GM12864 (cell line): Measurements from ENCODE around the gene RCSD1.
A peak's percentile ranks its signal among the peaks of the same experiment; 100 is the strongest.

Source experiments
- DNase-seq: peaks from one replicate; pipeline ENCODE4 v3.0.0-alpha.2; 2011; ENCODE audit warnings: low read depth
- H3K4me3 ChIP-seq: 2 replicates; pipeline ENCODE4 v1.5.1; 2011; ENCODE audit warnings: mild to moderate bottlenecking, low read depth, low read length, control low read depth
- CTCF ChIP-seq: IDR thresholded peaks from 2 replicates; pipeline ENCODE4 v1.5.1; 2011; ENCODE audit warnings: low read depth, mild to moderate bottlenecking, moderate library complexity, low read length, control low read depth, inconsistent platforms; ENCODE audit errors: missing control alignments

Gene RCSD1

DNA sequence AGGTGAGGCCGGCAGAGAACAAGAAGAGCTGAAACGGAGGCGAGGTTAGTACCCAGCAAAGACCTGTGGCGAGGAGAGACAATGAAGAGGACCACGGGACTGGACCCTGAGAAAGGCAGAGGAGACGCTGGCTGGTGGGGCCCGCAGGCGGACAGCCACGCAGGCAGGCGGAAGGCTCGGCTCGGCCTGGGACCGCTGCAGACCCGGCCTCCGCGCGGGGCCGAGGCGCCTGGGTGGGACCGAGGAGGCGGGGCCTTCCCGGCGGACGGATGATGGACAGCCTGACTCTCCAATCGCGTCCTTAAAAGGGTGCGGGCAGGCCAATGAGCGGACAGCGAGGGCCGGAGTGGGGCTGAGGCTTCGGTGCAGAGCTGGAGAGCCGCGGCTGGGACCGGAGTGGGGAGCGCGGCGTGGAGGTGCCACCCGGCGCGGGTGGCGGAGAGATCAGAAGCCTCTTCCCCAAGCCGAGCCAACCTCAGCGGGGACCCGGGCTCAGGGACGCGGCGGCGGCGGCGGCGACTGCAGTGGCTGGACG is 91.7 kb downstream of the RCSD1 start, which contains the start of gene MPZL1:
Gene MPZL1 (plus strand): TSS at position 366 of the 535 bp plus-strand sequence. CDS start 170 bp downstream, outside the sequence.
- no peak for TF ChIP-seq CTCF
- peak within 1 kb of the TSS; percentile 99 for H3K4me3 ChIP-seq
- peak; percentile 85 for DNase-seq

GRCh38 chr1:167722152-167722869 is 92.3 kb downstream of the RCSD1 start:
- TF ChIP-seq CTCF = no peak
- DNase-seq = no peak
- H3K4me3 ChIP-seq = peak overlapping the region; percentile 99

DNA sequence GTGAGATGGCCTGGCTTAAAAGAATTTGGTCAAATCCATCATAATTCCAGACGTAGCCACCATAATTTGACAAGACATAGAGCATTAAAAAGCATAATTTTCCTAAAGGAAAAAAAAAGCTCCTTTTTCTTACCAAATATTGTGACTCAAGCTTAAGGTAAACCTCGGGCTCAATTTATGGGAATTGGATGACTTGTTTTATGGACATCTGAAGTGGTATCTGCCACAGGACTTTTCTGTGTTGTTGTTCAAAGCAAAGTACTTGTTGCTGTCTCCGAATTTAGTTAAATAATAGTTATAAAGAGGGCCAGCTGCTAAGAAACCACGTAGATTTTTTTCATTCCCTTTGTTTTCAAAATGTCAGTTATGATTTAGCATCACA is 92.8 kb downstream of the RCSD1 start:
- peak overlapping the region; percentile 99 for H3K4me3 ChIP-seq
- no peak for DNase-seq
- no peak for TF ChIP-seq CTCF

DNA sequence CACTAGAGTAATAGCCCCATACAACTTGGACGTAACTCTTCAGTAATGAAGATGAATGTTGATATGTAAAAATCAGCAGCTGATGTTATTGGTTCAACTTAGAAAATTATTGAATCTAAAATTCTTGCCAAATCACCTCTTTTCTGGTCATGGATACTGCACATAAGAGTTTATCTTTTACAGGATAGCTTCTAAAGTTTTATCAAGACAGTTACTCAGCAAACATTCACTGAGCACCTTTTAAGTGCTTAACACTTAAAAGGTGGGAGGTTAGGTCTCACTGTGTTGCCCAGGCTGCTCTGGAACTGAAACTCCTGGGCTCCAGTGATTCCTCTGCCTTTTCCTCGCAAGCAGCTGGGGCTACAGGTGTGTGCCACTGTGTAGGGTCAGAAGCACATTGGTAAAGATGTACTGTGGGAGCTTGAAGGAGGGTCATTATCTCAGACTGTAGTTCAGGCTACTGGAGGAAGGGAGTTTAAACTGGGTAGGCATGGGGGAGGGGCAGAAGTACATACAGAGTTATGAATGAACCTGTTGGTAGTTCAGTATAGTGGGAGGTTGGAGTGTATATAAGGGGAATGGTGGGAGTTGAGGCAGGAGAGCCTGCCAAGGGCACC is 93.8 kb downstream of the RCSD1 start:
- TF ChIP-seq CTCF = no peak
- DNase-seq = no peak
- H3K4me3 ChIP-seq = peak overlapping the region; percentile 10; the same call in 1 of the 2 replicates

GRCh38 chr1:167726008-167726407 is 96.0 kb downstream of the RCSD1 start:
- H3K4me3 ChIP-seq = no peak overlapping the region
- TF ChIP-seq CTCF = no peak
- DNase-seq = no peak

DNA sequence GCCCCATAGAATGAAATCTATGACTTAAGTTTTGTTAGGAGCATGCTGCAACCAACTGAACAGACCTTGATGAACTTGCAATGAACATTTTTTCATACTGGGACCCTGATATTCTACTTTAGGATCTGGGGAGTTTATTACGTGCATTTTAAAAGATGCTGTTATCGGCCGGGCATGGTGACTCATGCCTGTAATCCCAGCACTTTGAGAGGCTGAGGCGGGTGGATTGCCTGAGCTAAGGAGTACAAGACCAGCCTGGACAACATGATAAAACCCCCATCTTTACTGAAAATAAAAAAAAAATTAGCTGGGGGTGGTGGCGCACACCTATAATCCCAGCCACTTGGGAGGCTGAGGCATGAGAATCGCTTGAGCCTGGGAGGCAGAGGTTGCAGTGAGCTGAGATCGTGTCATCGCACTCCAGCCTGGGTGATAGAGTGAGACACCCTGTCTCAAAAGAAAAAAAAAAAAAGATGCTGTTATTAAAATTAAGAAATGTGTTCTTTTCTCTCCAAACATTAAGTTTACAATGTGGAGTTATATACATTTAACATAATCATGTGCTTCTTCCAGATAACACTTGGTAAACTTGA is 98.9 kb downstream of the RCSD1 start:
- H3K4me3 ChIP-seq = no peak overlapping the region
- DNase-seq = no peak
- TF ChIP-seq CTCF = no peak
